HG03066 (cell line): ENCODE data around the gene GGT1.
"Not testable (repeated sequence)": the region's sequence is repeated elsewhere in the genome, so short reads cannot be mapped to it uniquely, and the experiment has no call there.

Experiments
- ATAC-seq: cut with Tn5 transposase; IDR thresholded peaks from one replicate; pipeline ENCODE4 v1.9.1; 2021; ENCODE audit warnings: low read depth; ENCODE audit not compliant: unreplicated experiment

The GGT1 gene

GRCh38 chr22:24595863-24596262 is 7.1 kb upstream of the GGT1 start:
- no peak for ATAC-seq

- ATAC-seq: not testable (repeated sequence)
Observed at GRCh38 chr22:24597076-24597475, 5.9 kb upstream of the GGT1 start.

GRCh38 chr22:24599514-24599913 is 3.5 kb upstream of the GGT1 start:
- ATAC-seq: no peak

- not testable (repeated sequence) for ATAC-seq
Observed at GRCh38 chr22:24599958-24600715, 2.9 kb upstream of the GGT1 start.

DNA sequence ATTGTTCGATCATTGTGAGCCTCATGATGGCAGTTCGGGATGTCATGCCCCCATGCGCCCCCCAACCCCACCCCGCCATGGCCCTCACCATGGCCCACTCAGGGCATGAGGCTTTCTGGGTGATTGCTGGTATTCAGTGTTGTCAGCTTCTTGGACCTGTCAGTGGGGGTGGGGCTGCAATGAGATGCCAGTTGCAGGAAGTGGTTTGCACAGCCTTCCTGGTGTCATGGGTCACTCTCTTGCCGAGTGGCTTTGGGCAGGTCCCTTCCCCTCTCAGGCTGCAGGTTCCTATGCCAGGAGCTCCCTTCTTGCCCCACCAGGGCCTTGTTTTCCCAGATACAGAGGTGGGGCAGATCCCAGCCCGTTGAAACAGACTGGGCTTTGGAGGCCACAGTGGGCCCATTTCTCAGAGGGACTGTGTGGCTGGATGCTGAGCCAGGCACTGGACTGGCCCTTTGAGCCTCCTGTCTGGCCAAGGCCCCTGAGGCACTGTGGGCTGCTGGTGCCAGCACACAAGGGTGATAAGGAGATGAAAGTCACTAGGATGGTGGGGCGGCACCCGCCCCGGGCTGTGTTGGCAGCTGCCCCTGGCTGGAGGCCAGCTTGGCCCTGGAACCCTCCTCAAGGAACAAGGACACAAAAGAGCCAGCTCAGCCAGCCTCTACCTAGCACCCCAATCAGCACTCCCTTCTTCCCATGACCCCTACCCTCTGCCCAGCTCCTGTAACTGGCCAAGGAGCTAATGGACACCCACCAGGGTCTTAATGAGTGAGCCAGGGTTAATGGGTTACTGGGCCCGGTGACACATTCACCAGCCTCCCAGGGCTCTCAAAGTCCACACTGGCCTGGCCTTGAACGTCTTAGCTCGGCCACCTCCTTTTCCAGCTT is 1.5 kb upstream of the GGT1 start:
- no peak for ATAC-seq

- not testable (repeated sequence) for ATAC-seq
Observed at GRCh38 chr22:24602105-24602749, 766 bp upstream of the GGT1 start.

DNA sequence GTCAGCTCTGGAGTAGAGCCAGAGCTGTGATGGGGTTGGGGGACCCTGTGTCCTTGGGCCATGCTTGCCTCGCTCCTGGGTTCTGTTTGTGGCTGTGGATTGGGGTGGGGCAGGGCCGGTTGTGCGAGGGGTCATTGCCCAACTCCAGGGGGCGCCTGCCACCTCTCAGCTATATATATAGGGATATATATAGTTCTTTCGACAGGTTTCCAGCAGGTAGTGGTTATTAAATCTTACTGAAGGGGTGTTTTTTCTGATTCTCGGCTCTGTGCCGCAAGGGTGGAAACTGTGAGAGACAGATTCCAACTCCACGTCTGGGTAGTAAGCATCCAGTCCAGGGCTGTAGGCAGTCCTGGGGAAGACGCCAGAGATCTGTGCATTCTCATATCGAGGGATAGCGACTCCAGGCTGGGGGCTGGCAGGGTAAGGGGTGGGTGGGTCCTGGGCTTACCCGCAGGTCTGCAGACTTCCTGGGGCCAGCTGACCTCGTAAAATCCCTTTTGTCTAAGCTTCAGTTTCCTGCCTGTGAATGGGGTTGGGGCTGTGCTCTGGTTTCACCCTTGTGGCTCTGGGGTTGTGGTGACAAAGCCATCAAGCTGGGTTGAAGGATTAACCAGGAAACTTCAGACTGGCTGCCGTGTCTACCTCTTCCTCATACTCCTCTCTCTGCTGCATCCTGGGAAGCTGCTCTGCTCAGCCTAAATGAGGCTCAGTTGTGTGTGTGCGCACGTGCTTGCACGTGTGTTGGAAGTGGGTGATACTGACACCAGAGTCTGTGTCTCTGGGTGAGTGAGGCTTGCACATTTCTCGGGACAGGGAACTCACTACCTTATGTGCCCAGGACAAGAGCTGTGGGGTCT is 1.0 kb downstream of the GGT1 start:
- not testable (repeated sequence) for ATAC-seq

DNA sequence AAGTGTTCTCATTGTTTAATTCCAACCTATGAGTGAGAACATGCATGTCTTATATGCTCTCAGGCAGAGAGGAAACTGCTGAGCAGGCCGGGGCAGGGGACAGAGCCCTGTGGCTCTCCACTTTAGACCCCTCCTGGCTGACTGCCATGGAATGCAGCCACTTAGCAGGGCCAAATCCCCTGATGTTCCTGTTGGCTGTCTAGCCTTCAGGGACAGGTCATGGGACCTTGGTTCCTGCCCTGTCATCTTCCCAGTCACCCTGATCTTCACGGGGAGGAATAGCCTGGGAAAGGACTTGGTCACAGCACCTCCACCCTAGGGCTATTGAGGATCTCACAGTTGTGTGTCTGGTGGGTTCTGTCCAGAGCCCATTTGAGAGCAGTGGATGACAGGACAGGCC is 3.3 kb downstream of the GGT1 start:
- ATAC-seq: not testable (repeated sequence)

DNA sequence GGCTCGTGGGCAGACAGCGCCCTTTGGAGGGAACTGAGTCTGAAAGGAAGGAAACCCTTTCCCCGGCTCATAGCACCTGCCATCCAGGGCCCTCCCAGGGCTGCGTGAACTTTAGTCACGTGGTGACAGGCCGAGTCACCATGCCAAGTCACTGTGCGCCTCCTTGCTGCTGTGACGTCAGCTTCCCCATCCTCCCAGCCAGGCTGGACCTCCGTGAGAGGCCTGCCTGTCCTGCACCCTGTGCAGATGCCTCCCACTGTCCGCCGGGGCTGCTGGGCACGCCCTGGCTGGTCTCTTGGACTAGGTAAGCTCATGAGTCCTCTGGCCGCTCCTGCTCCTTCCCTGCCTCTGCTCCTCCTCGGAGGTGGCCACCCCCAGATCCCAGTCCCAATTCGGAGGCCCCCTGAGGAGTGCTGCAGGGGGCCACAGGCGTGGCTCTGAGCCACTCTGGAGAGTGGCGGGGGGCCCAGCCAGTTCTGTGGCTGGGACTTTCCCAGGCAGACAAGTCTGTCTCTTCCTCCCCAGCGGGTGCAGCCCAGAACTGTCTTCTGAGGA is 4.5 kb downstream of the GGT1 start:
- ATAC-seq: peak; percentile 60

DNA sequence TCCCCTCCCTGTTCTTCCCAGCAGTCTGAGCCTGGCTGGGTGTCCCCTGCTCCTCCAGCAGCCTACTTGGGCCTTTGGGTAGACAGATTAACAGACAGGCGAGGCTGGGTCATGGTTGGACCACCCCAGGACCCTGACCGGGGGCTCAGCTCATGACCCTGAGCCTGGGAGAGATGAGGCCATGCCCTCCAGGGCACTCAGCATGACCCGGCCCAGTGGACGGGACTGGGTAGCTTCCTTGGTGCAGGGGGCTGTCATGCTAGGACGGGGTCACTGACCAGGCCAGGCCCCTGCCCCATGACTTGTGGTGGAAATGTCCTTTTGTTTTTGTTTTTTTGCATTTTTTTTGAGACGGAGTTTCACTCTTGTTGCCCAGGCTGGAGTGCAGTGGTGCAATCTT is 5.3 kb downstream of the GGT1 start:
- not testable (repeated sequence) for ATAC-seq

DNA sequence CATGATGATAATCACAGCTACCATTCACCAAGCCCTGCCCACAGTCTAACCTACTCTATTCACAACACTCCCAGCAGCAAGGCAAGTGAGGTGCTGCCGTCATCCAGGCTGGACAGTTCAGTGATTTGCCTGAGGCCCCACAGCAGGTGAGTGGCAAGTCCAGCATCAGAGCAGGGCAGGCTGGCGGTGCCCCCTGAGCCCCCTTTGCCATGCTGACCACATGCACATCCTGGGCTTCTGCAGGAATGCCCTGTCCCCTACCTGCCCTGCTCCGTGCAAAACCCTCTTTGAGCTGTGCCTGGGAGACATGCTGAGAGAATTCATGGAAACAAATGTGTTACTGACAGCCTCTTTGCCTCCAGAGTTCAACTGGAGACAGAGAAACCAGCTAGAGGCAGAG is 6.9 kb downstream of the GGT1 start:
- ATAC-seq: not testable (repeated sequence)

DNA sequence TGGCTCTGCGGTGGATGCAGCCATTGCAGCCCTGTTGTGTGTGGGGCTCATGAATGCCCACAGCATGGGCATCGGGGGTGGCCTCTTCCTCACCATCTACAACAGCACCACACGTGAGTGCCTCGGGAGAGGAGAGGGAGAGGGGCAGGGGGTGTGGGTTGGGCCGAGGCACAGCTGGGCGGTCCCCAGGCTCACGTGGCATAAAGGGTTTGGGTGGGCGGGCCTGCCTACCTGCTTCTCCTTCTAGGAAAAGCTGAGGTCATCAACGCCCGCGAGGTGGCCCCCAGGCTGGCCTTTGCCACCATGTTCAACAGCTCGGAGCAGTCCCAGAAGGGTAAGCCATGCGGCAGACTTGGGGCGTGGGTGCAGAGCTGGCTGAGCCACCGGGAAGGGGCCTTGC is 11.8 kb downstream of the GGT1 start:
- not testable (repeated sequence) for ATAC-seq

- not testable (repeated sequence) for ATAC-seq
Observed at GRCh38 chr22:24621244-24621643, 18.3 kb downstream of the GGT1 start.

DNA sequence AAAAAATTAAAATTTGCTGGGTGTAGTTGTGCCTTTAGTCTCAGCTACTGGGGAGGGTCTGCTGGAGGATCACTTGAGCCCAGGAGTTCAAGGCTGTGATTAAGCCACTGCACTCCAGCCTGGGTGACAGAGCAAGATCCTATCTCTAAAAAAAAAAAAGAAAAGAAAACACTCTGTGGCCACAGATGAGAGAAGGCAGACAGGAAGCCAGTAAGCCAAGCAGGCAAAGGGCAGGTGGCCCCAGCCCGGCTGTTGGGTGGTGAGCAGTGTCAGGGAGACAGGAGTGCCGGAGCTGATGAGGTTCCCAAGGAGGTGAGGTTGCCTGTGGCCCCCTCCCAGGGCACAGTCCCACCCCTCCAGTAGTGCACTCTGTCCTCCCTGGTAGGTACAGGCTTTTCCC is 19.6 kb downstream of the GGT1 start:
- ATAC-seq: not testable (repeated sequence)

DNA sequence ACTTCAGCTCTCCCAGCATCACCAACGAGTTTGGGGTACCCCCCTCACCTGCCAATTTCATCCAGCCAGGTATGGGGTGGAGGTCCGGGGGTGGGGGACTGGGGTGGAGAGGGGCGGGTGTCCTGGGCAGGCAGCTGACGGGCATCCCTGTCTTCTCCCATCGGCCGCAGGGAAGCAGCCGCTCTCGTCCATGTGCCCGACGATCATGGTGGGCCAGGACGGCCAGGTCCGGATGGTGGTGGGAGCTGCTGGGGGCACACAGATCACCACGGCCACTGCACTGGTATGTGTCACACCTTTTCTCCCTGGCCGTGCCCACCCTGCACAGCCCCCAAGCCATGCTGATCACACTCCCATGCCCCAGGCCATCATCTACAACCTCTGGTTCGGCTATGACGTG is 24.9 kb downstream of the GGT1 start:
- not testable (repeated sequence) for ATAC-seq

DNA sequence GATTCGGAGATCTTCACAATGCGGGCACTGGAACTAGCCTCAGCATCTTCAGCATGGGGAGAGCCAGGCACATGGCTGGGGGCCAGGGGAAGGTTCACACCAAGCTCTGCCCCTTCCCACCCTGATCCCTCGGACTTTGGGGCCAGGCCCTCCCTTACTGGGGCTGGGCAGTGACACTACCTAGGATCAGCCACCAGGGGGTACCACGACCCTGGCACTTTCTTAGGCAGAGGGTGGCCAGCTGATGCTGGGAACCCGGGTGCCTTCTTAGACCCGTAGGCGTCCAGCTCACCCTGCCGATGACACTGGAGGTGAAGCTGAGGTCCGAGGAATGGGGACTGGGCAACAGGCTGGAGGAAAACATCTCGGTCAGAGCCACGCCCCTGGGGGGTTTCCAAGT is 26.1 kb downstream of the GGT1 start:
- not testable (repeated sequence) for ATAC-seq

- not testable (repeated sequence) for ATAC-seq
Observed at GRCh38 chr22:24630812-24631427, 27.9 kb downstream of the GGT1 start.

DNA sequence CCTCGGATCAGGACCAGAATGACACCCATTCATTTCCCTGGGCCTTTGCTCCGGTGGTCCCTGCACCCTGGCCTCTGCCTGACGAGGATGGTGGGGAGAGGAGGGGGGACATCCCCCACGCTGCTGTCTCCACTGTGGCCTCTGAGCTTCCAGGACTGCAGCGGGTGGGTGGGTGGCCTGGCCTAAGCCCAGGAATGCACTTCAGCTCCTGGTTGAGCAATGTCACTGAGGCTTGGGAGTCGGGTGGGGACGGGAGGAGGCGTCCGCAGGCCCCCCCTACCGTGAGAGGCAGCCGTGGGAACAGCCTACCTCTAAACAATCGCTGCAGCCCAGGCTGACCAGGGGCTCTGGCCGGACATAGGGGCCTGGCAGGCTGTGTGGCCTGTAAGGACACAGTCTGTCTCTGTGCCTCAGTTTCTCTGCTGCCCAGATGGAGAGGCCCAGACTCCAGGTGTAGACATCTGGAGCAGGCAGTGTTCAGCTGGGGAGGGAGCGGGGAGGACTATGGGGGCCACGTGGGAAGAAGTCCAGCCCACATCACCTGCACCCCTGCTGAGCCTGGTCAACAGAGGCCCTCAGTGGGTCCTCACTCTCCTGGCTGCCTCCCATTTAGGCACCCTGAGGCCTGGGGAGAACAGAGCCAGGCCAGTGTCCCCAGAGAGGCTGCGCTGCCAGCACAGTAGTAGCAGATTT is 28.6 kb downstream of the GGT1 start:
- not testable (repeated sequence) for ATAC-seq

DNA sequence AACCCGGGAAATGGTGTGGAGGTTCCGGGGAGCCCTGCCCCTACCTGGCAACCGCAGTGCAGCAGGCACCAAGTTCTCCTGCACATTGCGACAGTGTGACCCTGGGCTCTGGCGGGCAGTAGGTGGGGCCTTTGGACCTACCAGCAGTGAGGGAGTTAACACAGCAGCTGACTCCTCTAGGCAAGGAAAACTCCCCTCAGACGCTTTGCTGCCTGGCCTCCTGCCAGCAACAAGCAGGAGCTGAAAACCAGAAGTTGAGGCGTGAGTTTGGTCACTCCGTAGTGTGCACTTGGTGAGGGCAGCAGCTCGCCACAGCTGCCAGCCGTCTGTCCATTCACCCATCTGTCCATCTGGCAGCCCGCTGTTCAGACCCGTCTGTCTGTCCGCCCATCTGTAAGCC is 29.6 kb downstream of the GGT1 start:
- ATAC-seq: not testable (repeated sequence)
